H9 (cell line): Measurements from ENCODE around the gene LZTR1. TPM values are rescaled to one million over a fixed set of nuclear protein-coding genes. Genes with fewer than 3 reads are reported as not detected.

Experiments
- DNase-seq: peaks from one replicate; pipeline ENCODE4 v3.0.0-alpha.2; 2017
- H2AFZ ChIP-seq: one replicate; pipeline ENCODE4 v1.6.1; 2013; ENCODE audit warnings: mild to moderate bottlenecking, low read length, control low read depth, moderate library complexity
- H2AK5ac ChIP-seq: 2 replicates; pipeline ENCODE4 v1.6.1; 2013; ENCODE audit warnings: low read length, control low read depth, mixed read lengths; ENCODE audit not compliant: insufficient read length
- H2BK120ac ChIP-seq: one replicate; pipeline ENCODE4 v1.6.1; 2013; ENCODE audit warnings: low read depth, mild to moderate bottlenecking, low read length, control low read depth, inconsistent platforms; ENCODE audit not compliant: poor library complexity, severe bottlenecking
- H2BK12ac ChIP-seq: 2 replicates; pipeline ENCODE4 v1.6.1; 2013; ENCODE audit warnings: low read length, control low read depth, mixed read lengths, low read depth; ENCODE audit not compliant: insufficient read length
- H2BK15ac ChIP-seq: 2 replicates; pipeline ENCODE4 v1.6.1; 2013; ENCODE audit warnings: low read depth, low read length, control low read depth
- H2BK20ac ChIP-seq: one replicate; pipeline ENCODE4 v1.6.1; 2013; ENCODE audit warnings: low read depth, mild to moderate bottlenecking, low read length, control low read depth, inconsistent platforms; ENCODE audit not compliant: poor library complexity, severe bottlenecking
- H2BK5ac ChIP-seq: 2 replicates; pipeline ENCODE4 v1.6.1; 2013; ENCODE audit warnings: low read length, control low read depth, mixed read lengths; ENCODE audit not compliant: insufficient read length
- H3K14ac ChIP-seq: 2 replicates; pipeline ENCODE4 v1.6.1; 2013; ENCODE audit warnings: low read length, control low read depth; ENCODE audit not compliant: insufficient read depth
- H3K18ac ChIP-seq: 2 replicates; pipeline ENCODE4 v1.6.1; 2013; ENCODE audit warnings: low read depth, mild to moderate bottlenecking, mixed read lengths, low read length, control low read depth; ENCODE audit not compliant: insufficient read length
- H3K23ac ChIP-seq: 2 replicates; pipeline ENCODE4 v1.6.1; 2013; ENCODE audit warnings: low read length, control low read depth, mixed read lengths, low read depth; ENCODE audit not compliant: insufficient read length
- H3K23me2 ChIP-seq: 2 replicates; pipeline ENCODE4 v1.6.1; 2013; ENCODE audit warnings: low read depth, mild to moderate bottlenecking, mixed read lengths, low read length, control low read depth; ENCODE audit not compliant: insufficient read length, poor library complexity, severe bottlenecking
- H3K27ac ChIP-seq: 2 replicates; pipeline ENCODE4 v1.5.1; 2013; ENCODE audit warnings: low read length, control low read depth, mixed read lengths, low read depth; ENCODE audit not compliant: insufficient read length
- H3K27me3 ChIP-seq: 2 replicates; pipeline ENCODE4 v1.6.1; 2013; ENCODE audit warnings: low read length, control low read depth, inconsistent platforms; ENCODE audit not compliant: insufficient read depth
- H3K4ac ChIP-seq: 2 replicates; pipeline ENCODE4 v1.6.1; 2013; ENCODE audit warnings: low read depth, mild to moderate bottlenecking, control low read depth, inconsistent platforms, low read length, moderate library complexity
- H3K4me1 ChIP-seq: 2 replicates; pipeline ENCODE4 v1.6.1; 2013; ENCODE audit warnings: low read length, control low read depth, inconsistent platforms; ENCODE audit not compliant: insufficient read depth
- H3K4me2 ChIP-seq: 2 replicates; pipeline ENCODE4 v1.6.1; 2013; ENCODE audit warnings: low read length, control low read depth, mixed read lengths; ENCODE audit not compliant: insufficient read length, insufficient read depth
- H3K56ac ChIP-seq: 2 replicates; pipeline ENCODE4 v1.6.1; 2013; ENCODE audit warnings: low read depth, mild to moderate bottlenecking, mixed read lengths, low read length, control low read depth; ENCODE audit not compliant: insufficient read length
- H3K79me1 ChIP-seq: 2 replicates; pipeline ENCODE4 v1.6.1; 2013; ENCODE audit warnings: low read depth, mild to moderate bottlenecking, moderate library complexity, low read length, control low read depth, inconsistent platforms; ENCODE audit not compliant: insufficient read depth, poor library complexity, severe bottlenecking
- H3K79me2 ChIP-seq: 2 replicates; pipeline ENCODE4 v1.6.1; 2013; ENCODE audit warnings: low read length, control low read depth, inconsistent platforms; ENCODE audit not compliant: insufficient read depth
- H3K9ac ChIP-seq: 2 replicates; pipeline ENCODE4 v1.6.1; 2013; ENCODE audit warnings: low read length, control low read depth, mixed read lengths; ENCODE audit not compliant: insufficient read length; ENCODE audit errors: extremely low read depth
- H3K9me3 ChIP-seq: one replicate; pipeline ENCODE4 v1.6.1; 2013; ENCODE audit warnings: low read depth, low read length, inconsistent platforms; ENCODE audit not compliant: control insufficient read depth
- H3T11ph ChIP-seq: one replicate; pipeline ENCODE4 v1.6.1; 2013; ENCODE audit warnings: mild to moderate bottlenecking, low read length, control low read depth, inconsistent platforms
- H4K20me1 ChIP-seq: one replicate; pipeline ENCODE4 v1.6.1; 2013; ENCODE audit not compliant: control insufficient read depth, insufficient read length, insufficient read depth
- H4K5ac ChIP-seq: 2 replicates; pipeline ENCODE4 v1.6.1; 2013; ENCODE audit warnings: low read depth, mild to moderate bottlenecking, mixed read lengths, low read length, control low read depth; ENCODE audit not compliant: insufficient read length
- H4K8ac ChIP-seq: replicated peaks from 2 replicates; pipeline ENCODE4 v1.6.1; 2013; ENCODE audit warnings: low read length, control low read depth, mixed read lengths, low read depth; ENCODE audit not compliant: insufficient read length
- H4K91ac ChIP-seq: 2 replicates; pipeline ENCODE4 v1.6.1; 2013; ENCODE audit warnings: low read depth, mild to moderate bottlenecking, moderate library complexity, mixed read lengths, low read length, control low read depth; ENCODE audit not compliant: insufficient read length
- H3K27ac Mint-ChIP-seq, 3 experiments: 2 replicates in 2 of 3; 3 replicates in 1 of 3; pipeline ENCODE4 v1.8.0; 2020 to 2021; ENCODE audit warnings: mixed read lengths in 3 of 3, mild to moderate bottlenecking in 1 of 3, moderate library complexity in 1 of 3
- H3K27me3 Mint-ChIP-seq: 2 replicates; pipeline ENCODE4 v1.8.0; 2021; ENCODE audit warnings: low read depth, mild to moderate bottlenecking, moderate library complexity, mixed read lengths
- H3K36me3 Mint-ChIP-seq, 3 experiments: 2 replicates in 2 of 3; 3 replicates in 1 of 3; pipeline ENCODE4 v1.8.0; 2020 to 2021; ENCODE audit warnings: low read depth in 3 of 3, mixed read lengths in 3 of 3; ENCODE audit not compliant: insufficient read depth in 1 of 3
- H3K4me1 Mint-ChIP-seq, 2 experiments: 2 replicates each; pipeline ENCODE4 v1.8.0; 2020; ENCODE audit warnings: mixed read lengths in 2 of 2
- H3K4me3 Mint-ChIP-seq, 2 experiments: 2 replicates in 1 of 2; 3 replicates in 1 of 2; pipeline ENCODE4 v1.8.0; 2020 to 2021; ENCODE audit warnings: mild to moderate bottlenecking in 2 of 2, mixed read lengths in 2 of 2, moderate library complexity in 1 of 2
- H3K9me3 Mint-ChIP-seq, 2 experiments: 2 replicates in 1 of 2; 3 replicates in 1 of 2; pipeline ENCODE4 v1.8.0; 2020; ENCODE audit warnings: mild to moderate bottlenecking in 2 of 2, mixed read lengths in 2 of 2, moderate library complexity in 1 of 2
- CTCF ChIP-seq: fragments of 200-600 bp; sonication (generic); conservative IDR thresholded peaks from 3 replicates; pipeline ENCODE4 v1.8.0; 2021; ENCODE audit warnings: antibody characterized with exemption, mild to moderate bottlenecking
- WGBS: extraction: QIAGEN DNeasy Blood & Tissue Kit; methylation state at CpG from one replicate; pipeline ENCODE4 v1.1.7; 2013; ENCODE audit warnings: missing lambda C conversion rate, low lambda C conversion rate, mixed read lengths; ENCODE audit not compliant: insufficient read length; ENCODE audit errors: extremely low coverage; 5-methylcytosine and 5-hydroxymethylcytosine counted together
- total RNA-seq: library from RNA; stranded (reverse); gene quantifications from 2 replicates; pipeline ENCODE4 v1.2.1, GENCODE V29; 2021

The LZTR1 gene
- total RNA-seq, 1 experiment from 2014 or later, result 47.0 TPM

- H3K23ac ChIP-seq, result no peak overlapping the region
- H3K36me3 Mint-ChIP-seq, result peaks cover 20 to 57% (median 54%) of the 10 kb centered on the region in 3 experiments; a peak in 6 of 7 replicates
- no peak overlapping the region for H4K8ac ChIP-seq
- H3K79me2 ChIP-seq, result peaks cover 3% of the 10 kb centered on the region; the same call in 1 of the 2 replicates
- peaks cover 6 to 10% of the 10 kb centered on the region in 2 experiments for H3K4me1 Mint-ChIP-seq
- H2BK15ac ChIP-seq, result no peak overlapping the region
- H3K4ac ChIP-seq, result no peak overlapping the region
- H3K14ac ChIP-seq, result no peak overlapping the region
- H2BK12ac ChIP-seq, result no peak overlapping the region
- no CpG with 5 or more reads among the region's 13 CpGs for WGBS
- no peak overlapping the region for H2AK5ac ChIP-seq
- no peaks in the 10 kb centered on the region for H3K23me2 ChIP-seq
- no peaks in the 10 kb centered on the region for H3K27me3 ChIP-seq
- H4K5ac ChIP-seq, result no peak overlapping the region
- no peak overlapping the region for H2BK120ac ChIP-seq
- H3K27ac Mint-ChIP-seq, result peak overlapping the region in 2 of 3 experiments; percentile 18 to 26; a peak in 4 of 7 replicates
- H3K27me3 Mint-ChIP-seq, result peaks cover 6% of the 10 kb centered on the region
- DNase-seq, result no peak
- H4K20me1 ChIP-seq, result no peaks in the 10 kb centered on the region
- peaks cover 5% of the 10 kb centered on the region for H3K79me1 ChIP-seq
- no peak overlapping the region; a peak in 1 of 5 replicates for H3K4me3 Mint-ChIP-seq
- no peak overlapping the region for H4K91ac ChIP-seq
- no peaks in the 10 kb centered on the region for H3K9me3 Mint-ChIP-seq
- no peak overlapping the region for H3K18ac ChIP-seq
- H3T11ph ChIP-seq, result no peak overlapping the region
- no peak overlapping the region for H3K4me2 ChIP-seq
- no peaks in the 10 kb centered on the region for H3K4me1 ChIP-seq
- no peak overlapping the region for H3K56ac ChIP-seq
- no peaks in the 10 kb centered on the region for H3K9me3 ChIP-seq
- no peak overlapping the region for H3K9ac ChIP-seq
- no peak overlapping the region for H3K27ac ChIP-seq
- H2BK20ac ChIP-seq, result no peak overlapping the region
- TF ChIP-seq CTCF, result no peak
- H2BK5ac ChIP-seq, result no peak overlapping the region
- no peak overlapping the region for H2AFZ ChIP-seq
Observed at GRCh38 chr22:20952544-20953341, 29.4 kb upstream of the LZTR1 start.
